A549 treated with DMSO at 1 μM for 4 hours (cell line): ENCODE measurements around the gene CLEC12A. TPM values are rescaled to one million over a fixed set of nuclear protein-coding genes. Genes with fewer than 3 reads are reported as not detected.

Source experiments
- total RNA-seq: library from RNA; stranded (reverse); fragments of 200-300 nt; extraction: Qiagen RNA extraction; gene quantifications from 5 replicates; pipeline ENCODE4 v1.2.3, GENCODE V29; 2022; ENCODE audit warnings: low read depth

Gene CLEC12A
- total RNA-seq: not detected in 5 replicates

GRCh38 chr12:9971181-9971580 is at the start of gene CLEC12A:
Gene CLEC12A (plus strand): TSS chr12:9971409. CDS start chr12:9971597, 188 bp downstream.

DNA sequence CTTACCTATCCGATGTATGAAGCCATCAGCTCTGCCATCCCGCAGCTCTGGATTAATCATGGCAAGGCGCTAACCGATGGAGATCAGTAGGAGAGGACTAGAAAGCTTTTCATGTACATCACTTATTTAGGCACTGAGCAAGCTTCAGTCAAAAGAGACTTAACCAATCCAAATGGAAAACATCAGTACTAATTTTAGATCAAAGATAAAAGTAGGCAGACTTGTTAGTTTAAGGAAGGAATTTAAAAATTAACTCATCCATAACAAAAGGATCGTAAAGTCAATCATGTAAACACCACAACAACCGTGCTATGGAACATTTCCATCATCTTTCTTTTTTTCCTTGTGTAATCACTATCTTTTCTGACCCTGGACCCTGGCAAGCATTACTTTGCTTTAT is 38.9 kb upstream of the CLEC12A start, which contains the start of gene CLEC2A:
Gene CLEC2A, minus strand, starts transcription at position 101 of the 400 bp plus-strand sequence. Its CDS starts 41 bp downstream, at position 60.

GRCh38 chr12:9999016-9999415 is 27.8 kb downstream of the CLEC12A start, which contains the start of gene CLEC1B:
Gene CLEC1B (minus strand): TSS chr12:9999121. CDS start chr12:9999100, 21 bp downstream.

GRCh38 chr12:10030446-10030845 is 59.2 kb downstream of the CLEC12A start, which contains the start of gene CLEC9A:
Gene CLEC9A (plus strand): TSS chr12:10030682. CDS start chr12:10052688, 22,006 bp downstream.

Other genes starting within 250 kb of the CLEC12A start
- not detected in 5 replicates for gene CLECL1, start 238.3 kb upstream of the CLEC12A start, total RNA-seq
- 0.26 TPM in 1 of 5 replicates, not detected in the others for gene CD69, start 210.5 kb upstream of the CLEC12A start, total RNA-seq
- not detected in 5 replicates for gene KLRF1, start 143.9 kb upstream of the CLEC12A start, total RNA-seq
- 1.6 to 2.5 TPM (median 1.9 TPM) in 5 replicates for gene CLEC2B, start 102.1 kb upstream of the CLEC12A start, total RNA-seq
- gene KLRF2, start 89.9 kb upstream of the CLEC12A start, total RNA-seq: not detected in 5 replicates
- gene CLEC2A, start 39.0 kb upstream of the CLEC12A start, total RNA-seq: not detected in 5 replicates
- not detected in 5 replicates for gene CLEC1B, start 27.7 kb downstream of the CLEC12A start, total RNA-seq
- not detected in 5 replicates for gene CLEC12B, start 39.2 kb downstream of the CLEC12A start, total RNA-seq
- gene CLEC9A, start 59.3 kb downstream of the CLEC12A start, total RNA-seq: not detected in 5 replicates
- gene CLEC1A, start 127.6 kb downstream of the CLEC12A start, total RNA-seq: not detected in 5 replicates
- not detected in 5 replicates for gene CLEC7A, start 158.8 kb downstream of the CLEC12A start, total RNA-seq
- 0.89 to 2.3 TPM (median 1.6 TPM) in 5 replicates for gene OLR1, start 200.7 kb downstream of the CLEC12A start, total RNA-seq
- 0.12 to 0.36 TPM (median 0.16 TPM) in 5 replicates for gene TMEM52B, start 207.6 kb downstream of the CLEC12A start, total RNA-seq
- gene GABARAPL1, start 241.5 kb downstream of the CLEC12A start, total RNA-seq: 34.0 to 59.7 TPM (median 39.5 TPM) in 5 replicates